ENCODE results near the gene LDHA. TPM values are rescaled to one million over a fixed set of nuclear protein-coding genes. Genes with fewer than 3 reads are reported as not detected.

Gene LDHA
- total and polyA plus RNA-seq, 2 experiments from 2014 or later: 380 to 746 TPM

DNA sequence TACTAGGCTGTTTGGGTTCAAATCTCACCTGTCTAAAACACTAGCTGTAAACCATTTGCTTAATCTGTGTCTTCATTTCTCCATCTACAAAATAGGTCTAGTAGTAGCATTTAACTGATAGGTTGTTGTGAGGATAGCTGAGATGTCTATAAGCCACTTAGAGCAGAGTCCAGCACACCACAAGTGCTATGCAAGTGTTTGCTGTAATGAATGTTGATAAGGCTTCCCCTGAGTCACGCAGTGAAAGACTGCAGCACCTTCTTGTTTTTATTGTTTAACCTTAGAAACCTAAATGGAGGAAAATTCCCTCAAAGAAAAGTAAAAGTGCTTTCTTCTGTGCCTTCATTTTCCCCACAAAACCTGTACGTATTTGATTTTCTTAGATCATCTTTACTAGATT is 23.1 kb upstream of the LDHA start:
- H4K20me1 ChIP-seq (ENCODE audit: insufficient read depth, poor library complexity, severe bottlenecking): no peaks in the 10 kb centered on the region
- peak overlapping the region; percentile 14 for H3K27ac ChIP-seq
- no peaks in the 10 kb centered on the region for H3K4me1 ChIP-seq (ENCODE audit: insufficient read depth)
- no peaks in the 10 kb centered on the region for H3K27me3 ChIP-seq
- H3K9me3 ChIP-seq (ENCODE audit: low read depth): no peaks in the 10 kb centered on the region
- H3K79me2 ChIP-seq: no peaks in the 10 kb centered on the region
- H3K36me3 ChIP-seq (replicated peaks; ENCODE audit: insufficient read depth, low read depth): no peaks in the 10 kb centered on the region
- whole genome bisulfite sequencing (ENCODE audit: low lambda C conversion rate, missing lambda C conversion rate): 69% methylated on average over 2 of the region's 2 CpGs
- no peak overlapping the region for H3K4me3 ChIP-seq
- peak overlapping the region; percentile 24 for H3K4me2 ChIP-seq
- H3K9me2 ChIP-seq (replicated peaks; ENCODE audit: insufficient read depth): no peaks in the 10 kb centered on the region
- DNase-seq (ENCODE audit: low spot score): peak; percentile 53
- TF ChIP-seq EZH2phosphoT487 (IDR thresholded peaks at IDR 0.05; ENCODE audit: low read depth, severe bottlenecking, unreplicated experiment): no peak
- H2AFZ ChIP-seq: no peak overlapping the region

DNA sequence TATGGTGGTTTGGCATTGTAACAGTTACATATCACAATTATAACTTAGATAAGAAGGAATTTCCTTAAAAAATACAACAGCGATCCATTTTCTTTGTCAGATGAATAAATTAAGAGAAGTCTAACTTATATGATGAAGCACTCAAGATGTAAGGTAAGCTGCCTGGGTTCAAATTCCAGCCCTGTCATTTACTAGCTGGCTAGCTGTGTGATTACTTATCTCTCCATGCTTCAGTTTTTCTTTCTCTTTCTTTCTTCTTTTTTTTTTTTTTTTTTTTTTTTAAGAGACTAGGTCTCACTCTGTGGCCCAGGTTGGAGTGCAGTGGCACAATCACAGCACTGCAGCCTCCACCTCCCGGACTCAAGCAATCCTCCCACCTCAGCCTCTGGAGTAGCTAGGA is 22.2 kb upstream of the LDHA start:
- no peaks in the 10 kb centered on the region for H3K36me3 ChIP-seq (replicated peaks; ENCODE audit: insufficient read depth, low read depth)
- H3K4me2 ChIP-seq: no peak overlapping the region
- no peak overlapping the region for H3K27ac ChIP-seq
- no peak overlapping the region for H3K4me3 ChIP-seq
- no peaks in the 10 kb centered on the region for H3K9me3 ChIP-seq (ENCODE audit: low read depth)
- TF ChIP-seq, protein P1, sequence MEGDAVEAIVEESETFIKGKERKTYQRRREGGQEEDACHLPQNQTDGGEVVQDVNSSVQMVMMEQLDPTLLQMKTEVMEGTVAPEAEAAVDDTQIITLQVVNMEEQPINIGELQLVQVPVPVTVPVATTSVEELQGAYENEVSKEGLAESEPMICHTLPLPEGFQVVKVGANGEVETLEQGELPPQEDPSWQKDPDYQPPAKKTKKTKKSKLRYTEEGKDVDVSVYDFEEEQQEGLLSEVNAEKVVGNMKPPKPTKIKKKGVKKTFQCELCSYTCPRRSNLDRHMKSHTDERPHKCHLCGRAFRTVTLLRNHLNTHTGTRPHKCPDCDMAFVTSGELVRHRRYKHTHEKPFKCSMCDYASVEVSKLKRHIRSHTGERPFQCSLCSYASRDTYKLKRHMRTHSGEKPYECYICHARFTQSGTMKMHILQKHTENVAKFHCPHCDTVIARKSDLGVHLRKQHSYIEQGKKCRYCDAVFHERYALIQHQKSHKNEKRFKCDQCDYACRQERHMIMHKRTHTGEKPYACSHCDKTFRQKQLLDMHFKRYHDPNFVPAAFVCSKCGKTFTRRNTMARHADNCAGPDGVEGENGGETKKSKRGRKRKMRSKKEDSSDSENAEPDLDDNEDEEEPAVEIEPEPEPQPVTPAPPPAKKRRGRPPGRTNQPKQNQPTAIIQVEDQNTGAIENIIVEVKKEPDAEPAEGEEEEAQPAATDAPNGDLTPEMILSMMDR (IDR thresholded peaks at IDR 0.05; ENCODE audit: poor library complexity): no peak
- TF ChIP-seq EZH2phosphoT487 (IDR thresholded peaks at IDR 0.05; ENCODE audit: low read depth, severe bottlenecking, unreplicated experiment) (no peak), EZH2 (IDR thresholded peaks at IDR 0.05; ENCODE audit: borderline replicate concordance) (no peak)
- H3K79me2 ChIP-seq: no peaks in the 10 kb centered on the region
- no peak overlapping the region for H2AFZ ChIP-seq
- no peak for DNase-seq (ENCODE audit: low spot score)
- WGBS (ENCODE audit: low lambda C conversion rate, missing lambda C conversion rate): 98% methylated on average over 2 of the region's 2 CpGs
- H3K27me3 ChIP-seq: no peaks in the 10 kb centered on the region
- H4K20me1 ChIP-seq (ENCODE audit: insufficient read depth, poor library complexity, severe bottlenecking): no peaks in the 10 kb centered on the region
- no peaks in the 10 kb centered on the region for H3K4me1 ChIP-seq (ENCODE audit: insufficient read depth)
- no peaks in the 10 kb centered on the region for H3K9me2 ChIP-seq (replicated peaks; ENCODE audit: insufficient read depth)

DNA sequence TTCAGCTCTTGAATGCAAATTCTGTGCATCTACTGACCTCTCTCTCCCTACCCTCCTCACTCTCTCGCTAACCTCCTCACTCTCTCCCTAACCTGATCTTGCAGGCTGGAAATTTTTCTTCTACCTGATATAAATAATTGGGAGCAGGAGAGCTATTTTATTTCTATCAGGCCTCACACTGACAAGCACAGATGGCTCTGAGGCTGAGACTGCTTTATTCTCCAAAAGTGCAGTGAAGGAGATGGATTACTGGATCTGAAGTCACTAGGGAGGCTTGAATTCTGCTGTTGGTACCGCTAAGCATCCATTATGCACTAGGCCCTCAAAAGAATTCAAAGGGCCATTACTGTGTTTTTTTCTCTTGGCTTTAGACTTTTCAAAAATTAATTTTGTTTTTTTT is 19.4 kb upstream of the LDHA start:
- TF ChIP-seq, protein P1 (IDR thresholded peaks at IDR 0.05; ENCODE audit: poor library complexity): no peak
- TF ChIP-seq EZH2 (IDR thresholded peaks at IDR 0.05; ENCODE audit: borderline replicate concordance) (no peak), EZH2phosphoT487 (IDR thresholded peaks at IDR 0.05; ENCODE audit: low read depth, severe bottlenecking, unreplicated experiment) (no peak)
- DNase-seq (ENCODE audit: low spot score): no peak
- Histone ChIP-seq H3K36me3 (replicated peaks; ENCODE audit: insufficient read depth, low read depth) (no peaks in the 10 kb centered on the region), H4K20me1 (ENCODE audit: insufficient read depth, poor library complexity, severe bottlenecking) (no peaks in the 10 kb centered on the region), H3K4me3 (no peak overlapping the region), H3K9me3 (ENCODE audit: low read depth) (no peaks in the 10 kb centered on the region), H3K4me1 (ENCODE audit: insufficient read depth) (no peaks in the 10 kb centered on the region), H3K79me2 (no peaks in the 10 kb centered on the region), H3K4me2 (no peak overlapping the region), H2AFZ (no peak overlapping the region), H3K27ac (no peak overlapping the region), H3K27me3 (no peaks in the 10 kb centered on the region), H3K9me2 (replicated peaks; ENCODE audit: insufficient read depth) (no peaks in the 10 kb centered on the region)
- 91% methylated on average over 2 of the region's 2 CpGs for WGBS (ENCODE audit: low lambda C conversion rate, missing lambda C conversion rate)

DNA sequence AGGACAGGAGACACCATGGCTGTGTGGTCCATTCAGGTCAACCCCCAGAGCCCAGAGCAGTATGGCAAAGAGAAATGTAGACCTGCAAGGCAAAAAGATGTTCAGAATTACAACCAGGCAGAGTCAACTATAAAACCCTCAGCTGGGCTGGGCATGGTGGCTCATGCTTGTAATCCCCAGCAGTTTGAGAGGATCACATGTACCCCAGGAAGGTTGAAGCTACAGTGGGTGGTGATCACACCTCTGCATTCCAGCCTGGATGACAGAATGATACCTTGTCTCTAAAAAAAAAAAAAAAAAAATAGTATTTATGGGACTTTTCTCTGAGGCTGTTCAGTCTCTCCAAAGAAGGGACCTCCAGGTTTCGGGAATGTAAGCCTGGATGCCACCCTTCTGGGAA is 18.4 kb upstream of the LDHA start:
- Histone ChIP-seq H3K79me2 (no peaks in the 10 kb centered on the region), H3K27me3 (no peaks in the 10 kb centered on the region), H3K36me3 (replicated peaks; ENCODE audit: insufficient read depth, low read depth) (no peaks in the 10 kb centered on the region), H4K20me1 (ENCODE audit: insufficient read depth, poor library complexity, severe bottlenecking) (no peaks in the 10 kb centered on the region), H3K27ac (no peak overlapping the region), H3K9me2 (replicated peaks; ENCODE audit: insufficient read depth) (no peaks in the 10 kb centered on the region), H3K9me3 (ENCODE audit: low read depth) (no peaks in the 10 kb centered on the region), H3K4me3 (no peak overlapping the region), H3K4me2 (no peak overlapping the region), H2AFZ (no peak overlapping the region), H3K4me1 (ENCODE audit: insufficient read depth) (no peaks in the 10 kb centered on the region)
- no peak for DNase-seq (ENCODE audit: low spot score)
- TF ChIP-seq EZH2phosphoT487 (IDR thresholded peaks at IDR 0.05; ENCODE audit: low read depth, severe bottlenecking, unreplicated experiment): no peak
- TF ChIP-seq EZH2 (IDR thresholded peaks at IDR 0.05; ENCODE audit: borderline replicate concordance): no peak
- TF ChIP-seq, protein P1 (IDR thresholded peaks at IDR 0.05; ENCODE audit: poor library complexity): no peak
- 100% methylated on average over 1 of the region's 1 CpG for WGBS (ENCODE audit: low lambda C conversion rate, missing lambda C conversion rate)

Data from hepatocyte (in vitro differentiated cells).